NCI-H2107 treated with DMSO at 0.1 percent for 48 hours (cell line): ENCODE results near the gene MCM8.
"Not testable (repeated sequence)": the region's sequence is repeated elsewhere in the genome, so short reads cannot be mapped to it uniquely, and the experiment has no call there.

ENCODE experiments used
- DNase-seq: peaks from one replicate; lab custom pipeline; 2025; ENCODE audit not compliant: unreplicated experiment; lab: John Stamatoyannopoulos, UW

MCM8 gene

DNA sequence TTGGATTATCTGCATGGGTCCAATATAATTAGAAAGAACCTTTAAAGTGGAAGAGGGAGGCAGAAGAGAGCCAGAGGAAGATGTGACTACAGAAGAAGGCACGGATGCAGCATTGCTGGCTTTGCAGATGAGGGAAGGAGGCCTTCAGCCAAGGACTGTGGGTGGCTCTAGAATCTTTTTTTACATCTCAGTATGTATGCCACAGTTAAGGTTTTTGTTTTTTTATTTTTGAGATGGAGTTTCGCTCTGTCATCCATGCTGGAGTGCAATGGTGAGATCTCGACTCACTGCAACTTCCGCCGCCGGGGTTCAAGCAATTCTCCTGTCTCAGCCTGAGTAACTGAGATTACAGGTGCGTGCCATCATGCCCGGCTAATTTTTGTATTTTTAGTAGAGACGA, 49.3 kb downstream of the MCM8 start:
- no peak for DNase-seq

DNA sequence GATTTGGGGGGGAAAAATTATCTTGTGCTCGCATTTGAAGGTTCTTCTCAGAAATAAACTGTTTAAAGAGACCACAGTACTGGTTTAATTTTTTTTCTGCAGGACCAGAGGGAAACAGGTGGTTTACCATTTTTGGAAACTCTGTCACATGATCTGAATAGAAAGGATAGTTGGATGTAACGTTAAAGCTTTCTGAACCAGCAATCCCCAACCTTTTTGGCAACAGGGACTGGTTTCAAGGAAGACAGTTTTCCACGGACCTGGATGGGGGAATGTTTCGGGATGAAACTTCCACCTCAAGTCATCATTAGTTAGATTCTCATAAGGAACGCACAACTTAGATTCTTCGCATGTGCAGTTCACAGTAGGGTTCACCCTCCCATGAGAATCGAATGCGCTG, 50.4 kb downstream of the MCM8 start:
- no peak for DNase-seq

- no peak for DNase-seq
These were observed 56.1 kb downstream of the MCM8 start for GRCh38 chr20:6006603-6006949.

DNA sequence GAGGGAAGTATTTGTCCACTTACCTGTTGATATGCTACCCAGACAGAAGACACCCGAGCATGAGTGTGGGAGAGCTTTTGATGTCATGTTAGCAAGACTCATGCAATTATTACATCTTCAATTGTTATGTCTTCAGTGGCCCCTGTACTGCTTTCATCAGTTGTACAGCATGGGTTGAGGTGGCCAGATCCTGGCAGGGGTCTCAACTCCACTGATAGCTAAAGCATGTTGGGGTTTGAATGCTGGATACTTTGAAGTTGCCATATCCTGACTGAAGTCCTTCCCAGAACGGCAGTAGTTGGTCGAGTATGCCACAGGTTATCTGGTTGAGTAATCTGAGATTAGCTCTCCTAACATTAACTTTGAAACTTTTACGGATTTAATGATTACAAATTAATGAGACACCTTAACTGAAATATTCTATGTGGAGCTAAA, 56.7 kb downstream of the MCM8 start:
- no peak for DNase-seq

DNA sequence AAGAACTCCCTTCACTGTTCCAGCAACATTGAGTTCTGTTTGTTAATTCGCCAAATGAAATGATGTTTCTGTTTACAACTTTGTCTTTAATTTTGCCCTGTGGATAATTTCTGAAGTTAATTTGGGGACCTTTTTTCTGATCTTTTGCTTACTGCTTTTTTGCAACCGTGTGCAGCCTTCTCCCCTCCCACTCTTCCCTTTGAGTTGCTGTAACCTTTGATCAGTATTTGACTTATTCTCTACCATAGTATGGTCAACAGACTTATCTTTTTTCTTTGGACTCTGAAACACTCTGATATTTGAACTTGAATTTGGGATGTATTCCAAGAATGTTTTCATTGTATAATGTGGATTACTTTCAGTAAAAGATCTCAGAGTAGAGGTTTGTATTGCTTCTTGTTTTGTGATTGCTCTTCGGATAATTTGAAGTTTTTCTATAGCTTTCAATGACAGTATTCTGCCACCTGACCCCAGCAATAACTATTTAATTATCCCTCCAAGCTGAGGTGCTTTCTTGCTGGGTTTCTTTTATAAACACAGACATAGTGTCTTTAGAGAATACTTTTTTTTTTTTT, 57.2 kb downstream of the MCM8 start:
- no peak for DNase-seq

DNA sequence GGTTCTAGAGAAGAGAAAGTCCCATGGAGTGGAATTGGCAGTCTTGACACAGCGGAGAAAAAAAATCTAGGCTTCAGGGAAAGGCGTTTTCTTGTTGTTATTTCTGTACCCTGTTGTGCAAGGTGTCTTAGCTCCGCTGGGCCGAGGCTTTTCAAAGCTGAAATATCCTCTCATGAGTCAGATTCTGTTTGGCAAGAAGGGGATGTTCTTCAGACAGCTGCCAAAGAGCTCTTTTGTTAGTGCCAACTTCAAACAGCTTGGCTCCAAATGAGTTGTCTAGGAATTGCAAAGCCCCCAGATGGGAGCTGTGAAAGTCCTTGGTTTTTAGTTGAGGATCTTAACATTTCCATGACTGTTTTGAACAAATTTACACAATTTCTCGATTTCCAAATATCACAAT, 57.8 kb downstream of the MCM8 start:
- DNase-seq: no peak

DNA sequence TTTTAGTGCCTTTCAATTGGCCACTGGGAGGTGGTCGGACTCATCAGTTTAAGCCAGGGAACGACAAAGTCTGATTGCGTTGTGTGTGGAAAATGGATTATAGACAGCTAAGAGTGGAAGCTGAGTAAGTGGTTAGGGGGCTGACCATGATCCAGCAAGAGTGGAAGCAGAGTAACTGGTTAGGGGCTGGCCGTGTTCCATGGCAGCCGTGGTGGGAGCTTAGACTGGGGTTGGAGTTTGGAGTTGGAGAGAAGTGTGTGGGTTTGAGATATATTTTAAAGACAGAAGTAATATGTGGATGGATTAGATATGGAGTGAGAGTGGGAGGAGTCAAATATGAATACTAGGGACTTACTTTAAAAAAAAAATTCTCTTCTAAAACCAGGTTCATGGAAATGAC, 61.7 kb downstream of the MCM8 start:
- no peak for DNase-seq

DNA sequence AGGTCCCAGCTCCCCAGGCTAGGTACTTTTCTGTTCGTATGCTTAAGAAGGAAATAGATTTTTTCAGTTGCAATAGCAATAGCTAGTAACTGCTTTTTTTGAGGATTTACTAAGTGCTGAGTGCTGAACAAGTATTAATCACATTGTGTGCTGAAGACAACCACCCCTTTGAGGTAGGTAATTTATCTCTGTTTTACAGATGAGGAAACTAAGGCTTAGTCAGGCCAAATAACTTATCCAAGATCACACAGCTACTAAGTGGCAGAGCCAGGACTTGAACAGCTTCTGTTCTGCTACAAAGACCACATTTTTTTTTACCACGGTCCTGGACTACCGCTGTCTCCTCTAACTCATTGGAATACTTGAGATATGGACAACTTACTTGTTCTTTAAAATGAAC, 63.6 kb downstream of the MCM8 start:
- DNase-seq: no peak

GRCh38 chr20:6014957-6015356, 64.5 kb downstream of the MCM8 start:
- DNase-seq: no peak

GRCh38 chr20:6017467-6017866, 67.0 kb downstream of the MCM8 start:
- no peak for DNase-seq

DNA sequence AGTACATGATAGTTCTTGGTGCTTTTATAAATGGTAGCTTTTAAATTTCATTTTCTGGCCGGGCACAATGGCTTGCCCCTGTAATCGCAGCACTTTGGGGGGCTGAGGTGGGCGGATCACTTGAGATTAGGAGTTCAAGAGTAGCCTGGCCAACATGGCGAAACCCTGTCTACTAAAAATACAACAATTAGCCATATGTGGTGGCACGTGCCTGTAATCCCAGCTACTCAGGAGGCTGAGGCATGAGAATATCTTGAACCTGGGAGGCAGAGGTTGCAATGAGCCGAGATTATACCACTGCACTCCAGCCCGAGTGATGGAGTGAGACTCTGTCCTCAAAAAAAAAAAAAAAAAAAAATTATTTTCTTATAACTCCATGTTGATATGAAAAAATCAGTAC, 67.4 kb downstream of the MCM8 start:
- no peak for DNase-seq

DNA sequence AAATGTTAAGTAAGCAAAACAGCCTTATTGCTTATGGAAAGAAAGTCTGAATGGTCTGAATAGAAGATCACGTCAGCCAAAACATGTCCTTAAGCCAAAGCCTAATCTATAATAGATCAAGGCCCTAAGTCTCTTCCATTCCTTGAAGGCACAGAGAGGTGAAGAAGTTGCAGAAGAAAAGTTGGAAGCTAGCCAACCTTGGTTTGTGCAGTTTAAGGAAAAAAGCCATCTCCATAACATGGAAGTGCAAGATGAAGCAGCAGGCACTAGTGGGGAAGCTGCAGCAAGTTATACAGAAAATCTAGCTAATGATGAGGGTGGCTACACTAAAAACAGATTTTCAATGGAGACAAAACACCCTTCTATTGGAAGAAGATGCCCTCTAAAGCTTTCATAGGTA, 74.3 kb downstream of the MCM8 start:
- no peak for DNase-seq

DNA sequence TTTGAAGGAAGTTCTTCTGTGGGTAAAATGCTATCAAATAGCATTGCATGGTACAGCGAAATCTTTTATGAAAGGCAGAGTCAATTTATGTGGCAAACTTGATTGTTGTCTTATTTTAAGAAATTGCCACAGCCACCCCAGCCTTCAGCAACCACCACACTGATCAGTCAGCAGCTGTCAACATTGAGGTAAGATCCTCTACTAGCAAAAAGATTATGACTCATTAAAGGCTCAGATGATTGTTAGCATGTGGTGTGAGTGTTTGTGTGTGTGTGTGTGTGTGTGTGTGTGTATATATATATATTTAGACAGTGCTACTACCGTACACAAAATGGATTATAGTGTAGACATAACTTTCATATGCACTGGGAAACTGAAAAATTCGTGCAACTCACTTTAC, 75.6 kb downstream of the MCM8 start:
- DNase-seq: no peak

DNA sequence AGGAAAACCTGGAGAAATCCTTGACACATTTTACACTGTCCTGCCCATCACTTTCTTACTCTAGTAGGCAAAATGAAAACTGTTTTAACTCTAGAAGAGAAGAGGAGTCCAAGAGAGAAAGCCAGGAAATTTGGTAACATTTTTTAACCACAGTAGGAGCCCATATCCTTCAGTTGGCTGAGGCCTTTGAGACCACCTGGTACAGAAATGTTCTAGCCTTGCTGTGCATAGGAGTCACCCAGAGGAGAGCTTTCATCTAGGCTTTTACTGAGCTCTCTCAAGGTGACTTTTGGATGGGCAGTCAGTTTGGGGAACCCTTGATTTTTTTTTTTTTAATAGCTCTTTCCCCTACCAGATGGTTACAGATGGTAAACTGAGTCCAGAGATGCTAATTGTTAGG, 78.4 kb downstream of the MCM8 start:
- no peak for DNase-seq

GRCh38 chr20:6029538-6029937, 79.1 kb downstream of the MCM8 start:
- no peak for DNase-seq

- DNase-seq: no peak
These were observed 80.1 kb downstream of the MCM8 start for GRCh38 chr20:6030453-6031080.

- not testable (repeated sequence) for DNase-seq
These were observed 82.5 kb downstream of the MCM8 start for GRCh38 chr20:6032907-6033306.

DNA sequence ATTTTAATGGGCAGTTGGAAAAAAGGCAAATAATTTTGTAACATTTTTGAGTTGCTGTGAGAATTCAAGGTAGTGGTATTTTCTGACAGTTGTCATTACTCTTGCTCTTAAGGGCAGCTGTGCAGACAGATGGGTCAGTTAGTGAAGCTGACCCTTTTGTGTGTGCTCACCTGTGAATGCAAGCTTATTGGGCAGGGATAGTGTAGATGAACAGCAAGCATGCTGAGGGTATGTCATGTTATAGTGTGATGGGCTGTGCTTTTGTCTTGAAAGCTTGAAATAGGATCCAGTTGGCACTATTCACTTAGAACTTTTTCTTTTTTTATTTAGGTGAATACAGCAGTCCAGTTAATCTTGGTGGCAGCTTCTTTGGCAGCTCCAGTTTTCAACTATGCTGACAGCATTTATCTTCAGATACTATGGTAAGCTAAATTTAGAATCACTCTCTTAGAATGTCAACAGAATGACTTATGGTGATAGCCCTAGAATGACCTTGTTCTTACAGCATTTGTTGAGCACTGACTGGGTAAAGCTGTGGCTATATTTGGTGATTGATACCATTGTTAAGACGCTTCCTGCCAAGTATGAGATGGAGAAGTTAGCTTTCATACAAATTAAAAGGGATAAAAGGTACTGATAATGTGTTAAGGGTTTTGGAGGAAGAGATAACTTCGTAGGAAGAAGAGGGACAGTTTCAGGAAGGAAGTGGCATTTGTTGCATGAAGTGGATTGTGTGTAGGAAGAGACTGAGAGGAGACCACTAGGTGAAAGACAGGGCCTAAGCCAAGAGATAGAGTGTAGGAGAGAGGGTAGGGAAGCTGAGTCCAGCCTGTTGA, 83.9 kb downstream of the MCM8 start:
- no peak for DNase-seq

DNA sequence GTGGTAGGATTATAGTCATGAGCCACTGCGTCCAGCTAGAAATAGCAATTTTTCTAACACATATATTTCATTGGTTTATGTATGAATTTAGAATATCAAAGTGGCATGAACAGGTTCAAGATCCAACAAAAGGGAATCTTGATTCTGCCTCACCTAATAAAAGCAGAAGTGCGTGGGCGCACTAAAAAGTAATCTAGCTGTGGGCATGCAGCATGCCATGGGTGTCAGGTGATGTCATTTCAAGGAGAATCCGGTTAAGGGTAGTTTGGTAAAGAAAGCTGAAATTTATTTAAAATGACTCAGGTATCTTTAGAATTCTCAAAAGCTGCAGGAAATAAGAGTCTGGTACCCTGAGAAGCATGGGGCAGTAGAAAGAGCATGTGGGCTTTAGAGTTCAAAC, 85.8 kb downstream of the MCM8 start:
- DNase-seq: no peak

GRCh38 chr20:6037082-6037481, 86.6 kb downstream of the MCM8 start:
- no peak for DNase-seq

- DNase-seq: no peak
These were observed 87.8 kb downstream of the MCM8 start for GRCh38 chr20:6038256-6038655.

GRCh38 chr20:6039766-6040165, 89.3 kb downstream of the MCM8 start:
- DNase-seq: no peak

DNA sequence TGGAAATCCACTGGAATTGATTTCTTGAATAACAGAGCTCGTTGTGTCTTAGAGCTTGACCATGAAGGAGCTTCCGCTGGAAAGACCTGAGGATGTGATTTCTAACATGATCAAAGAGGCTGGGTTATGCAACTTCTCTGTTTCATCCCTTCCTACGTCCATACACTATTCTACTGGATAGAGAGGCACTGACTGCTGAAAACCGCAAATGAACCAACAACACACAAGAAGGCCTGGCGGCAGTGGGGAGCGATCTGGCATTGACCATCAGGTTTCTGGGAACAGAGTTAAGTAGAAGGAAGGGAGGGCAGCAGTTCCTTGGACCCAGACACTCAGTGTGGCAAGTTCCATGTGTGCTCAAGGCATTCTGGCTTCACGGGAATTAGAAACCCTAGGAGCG, 90.1 kb downstream of the MCM8 start:
- no peak for DNase-seq
